Neural crest cell (in vitro differentiated cells): ENCODE data around the gene ZNF394. TPM values are rescaled to one million over a fixed set of nuclear protein-coding genes. Genes with fewer than 3 reads are reported as not detected.

ENCODE experiments used
- DNase-seq: peaks from one replicate; pipeline ENCODE4 v3.0.0; 2021; ENCODE audit warnings: low read depth, mixed read lengths, low spot score
- H3K27ac Mint-ChIP-seq: one replicate; pipeline ENCODE4 v1.8.0; 2021; ENCODE audit warnings: mild to moderate bottlenecking, mixed read lengths; ENCODE audit not compliant: unreplicated experiment
- H3K27me3 Mint-ChIP-seq: 2 replicates; pipeline ENCODE4 v1.8.0; 2021; ENCODE audit warnings: low read depth, mild to moderate bottlenecking, mixed read lengths
- H3K36me3 Mint-ChIP-seq: 2 replicates; pipeline ENCODE4 v1.8.0; 2021; ENCODE audit warnings: low read depth, mild to moderate bottlenecking, mixed read lengths
- H3K4me1 Mint-ChIP-seq: 2 replicates; pipeline ENCODE4 v1.8.0; 2021; ENCODE audit warnings: mixed read lengths
- H3K4me3 Mint-ChIP-seq: one replicate; pipeline ENCODE4 v1.8.0; 2021; ENCODE audit warnings: mild to moderate bottlenecking, mixed read lengths
- H3K9me3 Mint-ChIP-seq: 2 replicates; pipeline ENCODE4 v1.8.0; 2021; ENCODE audit warnings: mixed read lengths
- total RNA-seq: library from RNA; stranded (reverse); gene quantifications from 2 replicates; pipeline ENCODE4 v1.2.1, GENCODE V29; 2021
- TF ChIP-seq, protein P1 (sequence below): fragments of 200-600 bp; sonication (generic); conservative IDR thresholded peaks from 2 replicates; pipeline ENCODE4 v1.5.0; 2021; ENCODE audit warnings: antibody characterized with exemption, mild to moderate bottlenecking

ZNF394 gene
- total RNA-seq, 1 donor from 2014 or later: 19.5 TPM

DNA sequence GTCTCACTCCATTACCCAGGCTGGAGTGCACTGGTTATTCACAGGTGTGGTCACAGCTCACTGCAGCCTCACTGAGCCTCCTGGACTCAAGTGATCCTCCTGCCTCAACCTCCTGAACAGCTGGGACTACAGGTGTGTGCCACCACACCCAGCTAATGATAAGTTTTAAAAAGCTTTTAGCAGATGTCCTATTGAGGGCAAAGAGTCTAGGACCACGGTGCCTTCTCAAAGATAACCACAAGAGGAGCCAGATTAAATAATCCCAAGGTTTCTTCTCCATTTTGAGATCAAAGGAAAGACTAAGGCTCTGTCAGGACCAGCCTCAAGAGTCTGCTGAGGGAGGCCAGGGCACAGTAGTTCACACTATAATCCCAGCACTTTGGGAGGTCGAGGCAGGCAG is 38.9 kb downstream of the ZNF394 start:
- TF ChIP-seq, protein P1, sequence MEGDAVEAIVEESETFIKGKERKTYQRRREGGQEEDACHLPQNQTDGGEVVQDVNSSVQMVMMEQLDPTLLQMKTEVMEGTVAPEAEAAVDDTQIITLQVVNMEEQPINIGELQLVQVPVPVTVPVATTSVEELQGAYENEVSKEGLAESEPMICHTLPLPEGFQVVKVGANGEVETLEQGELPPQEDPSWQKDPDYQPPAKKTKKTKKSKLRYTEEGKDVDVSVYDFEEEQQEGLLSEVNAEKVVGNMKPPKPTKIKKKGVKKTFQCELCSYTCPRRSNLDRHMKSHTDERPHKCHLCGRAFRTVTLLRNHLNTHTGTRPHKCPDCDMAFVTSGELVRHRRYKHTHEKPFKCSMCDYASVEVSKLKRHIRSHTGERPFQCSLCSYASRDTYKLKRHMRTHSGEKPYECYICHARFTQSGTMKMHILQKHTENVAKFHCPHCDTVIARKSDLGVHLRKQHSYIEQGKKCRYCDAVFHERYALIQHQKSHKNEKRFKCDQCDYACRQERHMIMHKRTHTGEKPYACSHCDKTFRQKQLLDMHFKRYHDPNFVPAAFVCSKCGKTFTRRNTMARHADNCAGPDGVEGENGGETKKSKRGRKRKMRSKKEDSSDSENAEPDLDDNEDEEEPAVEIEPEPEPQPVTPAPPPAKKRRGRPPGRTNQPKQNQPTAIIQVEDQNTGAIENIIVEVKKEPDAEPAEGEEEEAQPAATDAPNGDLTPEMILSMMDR: peak; percentile 21
- Mint-ChIP-seq H3K27me3 (peaks cover 3% of the 10 kb centered on the region), H3K4me1 (peaks cover 26% of the 10 kb centered on the region), H3K36me3 (peaks cover 40% of the 10 kb centered on the region), H3K27ac (no peak overlapping the region), H3K4me3 (peak overlapping the region; percentile 79), H3K9me3 (no peaks in the 10 kb centered on the region)
- DNase-seq: no peak

DNA sequence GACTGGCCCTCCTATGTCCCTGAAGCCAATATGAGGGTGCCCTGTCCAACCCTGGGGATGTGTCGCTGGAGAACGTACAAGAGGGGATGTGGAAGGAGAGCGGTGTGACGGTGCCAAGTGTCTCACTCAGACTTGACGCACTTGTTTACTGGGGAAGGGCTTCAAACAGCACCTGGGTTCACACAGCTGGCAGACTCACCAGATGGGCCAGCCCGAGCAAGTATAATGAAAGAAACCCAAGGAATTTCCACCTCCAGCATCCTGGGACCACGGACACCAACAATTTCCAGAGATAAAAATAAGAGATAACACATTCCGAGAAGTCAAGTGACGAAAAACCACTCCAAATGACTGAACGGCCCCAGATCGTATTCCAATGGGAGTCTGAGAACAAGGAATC is 39.4 kb downstream of the ZNF394 start:
- no peaks in the 10 kb centered on the region for H3K27me3 Mint-ChIP-seq
- H3K4me3 Mint-ChIP-seq: peak overlapping the region; percentile 73
- TF ChIP-seq, protein P1: no peak
- no peak for DNase-seq
- no peaks in the 10 kb centered on the region for H3K9me3 Mint-ChIP-seq
- peaks cover 22% of the 10 kb centered on the region for H3K4me1 Mint-ChIP-seq
- no peak overlapping the region for H3K27ac Mint-ChIP-seq
- peaks cover 40% of the 10 kb centered on the region for H3K36me3 Mint-ChIP-seq

DNA sequence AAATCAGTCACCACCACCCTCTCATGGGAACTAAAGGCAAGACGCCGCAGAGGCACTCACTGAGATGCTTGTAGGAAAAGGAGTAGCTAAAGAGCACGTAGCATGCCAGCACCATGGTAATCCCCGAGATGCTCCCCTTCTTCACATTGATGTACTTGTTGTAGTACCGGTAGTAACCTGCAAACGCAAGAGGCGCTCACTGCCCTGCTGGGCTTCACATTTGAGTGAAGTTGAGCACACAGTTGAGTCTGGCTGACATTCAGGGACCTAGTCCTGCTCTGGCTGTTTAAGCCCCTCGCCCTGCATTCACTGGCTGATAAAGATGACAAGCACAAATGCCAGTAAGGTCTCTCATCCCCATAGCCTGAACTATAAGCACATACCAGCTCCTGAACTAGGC is 41.0 kb downstream of the ZNF394 start:
- no peaks in the 10 kb centered on the region for H3K27me3 Mint-ChIP-seq
- no peak for DNase-seq
- TF ChIP-seq, protein P1: peak; percentile 55
- H3K4me3 Mint-ChIP-seq: peak overlapping the region; percentile 73
- H3K4me1 Mint-ChIP-seq: peaks cover 13% of the 10 kb centered on the region
- no peak overlapping the region for H3K27ac Mint-ChIP-seq
- peaks cover 38% of the 10 kb centered on the region for H3K36me3 Mint-ChIP-seq
- H3K9me3 Mint-ChIP-seq: no peaks in the 10 kb centered on the region

DNA sequence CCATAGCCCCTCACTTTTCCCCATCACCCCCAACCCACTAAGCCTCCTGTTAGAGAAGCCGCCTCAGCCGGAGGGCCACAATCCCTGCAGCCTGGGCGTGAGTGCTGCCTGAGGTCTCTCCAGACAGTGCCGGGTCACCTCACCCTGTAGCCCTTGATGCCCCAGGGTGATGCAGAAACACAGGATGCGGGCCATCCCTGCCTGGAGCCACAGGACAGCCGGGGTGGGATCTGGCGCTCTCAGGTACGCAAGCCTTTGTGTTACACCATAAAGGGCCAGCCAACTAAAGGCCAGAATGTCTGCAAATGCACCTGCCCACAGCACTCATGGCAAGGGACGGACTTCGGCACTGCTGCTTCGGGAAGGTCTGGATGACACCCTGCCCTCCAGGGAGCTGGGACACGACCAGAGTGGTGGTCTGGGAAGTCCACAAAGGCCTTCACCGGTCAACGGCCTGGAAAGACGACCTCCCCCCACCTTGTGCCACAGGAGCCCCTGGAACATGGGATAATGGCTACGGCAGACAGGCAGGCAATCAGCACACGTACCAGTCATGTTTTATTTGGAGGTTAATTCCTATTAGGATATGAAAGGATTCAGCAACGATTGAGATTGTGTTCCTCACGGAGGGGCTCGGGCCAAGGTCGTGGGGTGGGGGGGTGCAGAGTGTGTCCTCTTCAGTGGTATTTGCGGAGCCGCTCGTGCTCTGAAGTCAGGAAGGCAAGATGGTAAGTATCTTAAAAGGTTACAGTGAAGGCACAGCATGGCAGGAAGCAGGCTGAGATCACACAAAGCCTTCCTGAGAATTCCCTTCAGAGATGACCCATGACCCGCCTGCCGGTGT is 42.2 kb downstream of the ZNF394 start:
- TF ChIP-seq, protein P1: no peak
- Mint-ChIP-seq H3K9me3 (no peaks in the 10 kb centered on the region), H3K36me3 (peaks cover 36% of the 10 kb centered on the region), H3K27ac (peak overlapping the region; percentile 81), H3K4me3 (no peak overlapping the region), H3K27me3 (no peaks in the 10 kb centered on the region), H3K4me1 (peaks cover 8% of the 10 kb centered on the region)
- no peak for DNase-seq

DNA sequence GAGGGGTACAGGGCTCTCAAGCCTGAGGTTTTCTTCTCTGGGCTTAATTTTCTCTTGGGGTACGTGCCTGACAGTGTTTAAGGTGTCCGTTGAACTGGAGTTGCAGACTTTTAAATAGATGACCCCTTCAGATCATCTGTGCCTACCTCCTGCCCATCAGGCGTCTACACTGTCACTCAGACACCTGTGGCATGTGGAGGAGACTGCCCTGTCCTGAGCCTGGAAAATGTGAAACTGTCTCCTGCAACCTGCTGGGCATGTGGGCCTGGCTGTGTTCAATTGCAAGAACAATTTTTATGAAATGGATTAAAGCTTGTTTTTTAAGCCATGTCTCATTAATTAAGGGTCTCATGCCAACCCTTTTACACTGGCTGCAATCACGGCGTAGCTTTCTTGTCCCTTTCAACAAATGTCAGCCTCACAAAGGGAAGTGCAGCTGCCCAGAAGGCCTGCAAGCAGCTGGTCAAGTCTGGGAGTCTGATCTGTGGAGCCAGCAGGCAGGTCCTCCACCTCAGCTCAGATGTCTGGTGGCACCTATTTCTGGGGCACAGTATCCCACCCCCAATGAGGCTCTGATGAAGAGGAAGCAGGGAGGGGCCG is 42.9 kb downstream of the ZNF394 start:
- H3K4me3 Mint-ChIP-seq: no peak overlapping the region
- no peaks in the 10 kb centered on the region for H3K9me3 Mint-ChIP-seq
- peaks cover 37% of the 10 kb centered on the region for H3K36me3 Mint-ChIP-seq
- no peaks in the 10 kb centered on the region for H3K27me3 Mint-ChIP-seq
- peaks cover 8% of the 10 kb centered on the region for H3K4me1 Mint-ChIP-seq
- no peak for DNase-seq
- no peak overlapping the region for H3K27ac Mint-ChIP-seq
- TF ChIP-seq, protein P1: no peak
